Measurements from ENCODE around the gene AGXT.

GRCh38 chr2:240922245-240922981 is 53.8 kb downstream of the AGXT start:
- TF ChIP-seq CTCF (conservative IDR thresholded peaks at IDR 0.05; ENCODE audit: low read depth, low read length) = no peak
- TF ChIP-seq EZH2 (IDR thresholded peaks at IDR 0.05; ENCODE audit: borderline replicate concordance, low read depth, low read length, poor library complexity, severe bottlenecking) = no peak
